ENCODE data around the gene NDUFB6. TPM values are rescaled to one million over a fixed set of nuclear protein-coding genes. Genes with fewer than 3 reads are reported as not detected.
"Not testable (repeated sequence)": the region's sequence is repeated elsewhere in the genome, so short reads cannot be mapped to it uniquely, and the experiment has no call there.

The NDUFB6 gene
- total RNA-seq, 1 experiment from 2014 or later: 56.1 TPM

DNA sequence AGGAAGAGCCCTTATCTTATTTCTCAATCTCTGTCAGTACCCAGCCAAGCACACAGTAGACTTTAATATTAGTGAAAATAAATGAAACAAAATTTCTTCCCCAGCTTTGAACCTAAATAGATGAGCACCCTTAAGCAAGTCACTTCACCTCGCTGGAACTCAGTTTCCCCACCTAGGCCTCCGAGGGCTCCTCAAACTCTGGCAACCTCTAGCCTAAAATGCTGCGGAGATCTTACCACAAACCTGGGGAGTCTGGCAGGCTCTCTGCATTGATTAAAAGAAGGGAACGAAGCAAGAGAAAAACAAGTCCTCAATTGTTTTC, 47.3 kb downstream of the NDUFB6 start:
- H3K27ac Mint-ChIP-seq (ENCODE audit: low read depth, unreplicated experiment): peak overlapping the region; percentile 62
- H3K27me3 Mint-ChIP-seq (ENCODE audit: insufficient read depth, unreplicated experiment): no peaks in the 10 kb centered on the region
- H3K4me1 Mint-ChIP-seq (ENCODE audit: insufficient read depth, unreplicated experiment): peaks cover 30% of the 10 kb centered on the region
- TSS peak; percentile 63 for BruUV-seq (replicated peaks)
- ChIA-PET CTCF (interaction anchor here (0.5 to 4.1 kb wide), 30 partner anchors 8 to 463 kb away, joined by 3 to 84 read pairs (median 4); partner anchors contain the start of genes ACO1, NDUFB6 and SMIM27), POLR2A (interaction anchor here (0.6 to 4.5 kb wide), 26 partner anchors 10 to 1305 kb away, joined by 3 to 74 read pairs (median 4); partner anchors contain the start of genes ACO1, DNAJA1, NDUFB6 and SMIM27)
- TF ChIP-seq, protein P1, sequence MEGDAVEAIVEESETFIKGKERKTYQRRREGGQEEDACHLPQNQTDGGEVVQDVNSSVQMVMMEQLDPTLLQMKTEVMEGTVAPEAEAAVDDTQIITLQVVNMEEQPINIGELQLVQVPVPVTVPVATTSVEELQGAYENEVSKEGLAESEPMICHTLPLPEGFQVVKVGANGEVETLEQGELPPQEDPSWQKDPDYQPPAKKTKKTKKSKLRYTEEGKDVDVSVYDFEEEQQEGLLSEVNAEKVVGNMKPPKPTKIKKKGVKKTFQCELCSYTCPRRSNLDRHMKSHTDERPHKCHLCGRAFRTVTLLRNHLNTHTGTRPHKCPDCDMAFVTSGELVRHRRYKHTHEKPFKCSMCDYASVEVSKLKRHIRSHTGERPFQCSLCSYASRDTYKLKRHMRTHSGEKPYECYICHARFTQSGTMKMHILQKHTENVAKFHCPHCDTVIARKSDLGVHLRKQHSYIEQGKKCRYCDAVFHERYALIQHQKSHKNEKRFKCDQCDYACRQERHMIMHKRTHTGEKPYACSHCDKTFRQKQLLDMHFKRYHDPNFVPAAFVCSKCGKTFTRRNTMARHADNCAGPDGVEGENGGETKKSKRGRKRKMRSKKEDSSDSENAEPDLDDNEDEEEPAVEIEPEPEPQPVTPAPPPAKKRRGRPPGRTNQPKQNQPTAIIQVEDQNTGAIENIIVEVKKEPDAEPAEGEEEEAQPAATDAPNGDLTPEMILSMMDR (IDR thresholded peaks at IDR 0.05; ENCODE audit: unreplicated experiment): no peak
- H3K36me3 Mint-ChIP-seq (ENCODE audit: insufficient read depth, unreplicated experiment): no peaks in the 10 kb centered on the region
- intact Hi-C loops (cut with micrococcal nuclease): loop anchor here (1.0 kb wide), 4 partner anchors 25 to 146 kb away; no protein-coding TSS in a partner anchor
- DNase-seq (ENCODE audit: unreplicated experiment): no peak
- no peaks in the 10 kb centered on the region for H3K9me3 Mint-ChIP-seq (ENCODE audit: unreplicated experiment)
- peak overlapping the region; percentile 82 for H3K4me3 Mint-ChIP-seq (ENCODE audit: unreplicated experiment)

DNA sequence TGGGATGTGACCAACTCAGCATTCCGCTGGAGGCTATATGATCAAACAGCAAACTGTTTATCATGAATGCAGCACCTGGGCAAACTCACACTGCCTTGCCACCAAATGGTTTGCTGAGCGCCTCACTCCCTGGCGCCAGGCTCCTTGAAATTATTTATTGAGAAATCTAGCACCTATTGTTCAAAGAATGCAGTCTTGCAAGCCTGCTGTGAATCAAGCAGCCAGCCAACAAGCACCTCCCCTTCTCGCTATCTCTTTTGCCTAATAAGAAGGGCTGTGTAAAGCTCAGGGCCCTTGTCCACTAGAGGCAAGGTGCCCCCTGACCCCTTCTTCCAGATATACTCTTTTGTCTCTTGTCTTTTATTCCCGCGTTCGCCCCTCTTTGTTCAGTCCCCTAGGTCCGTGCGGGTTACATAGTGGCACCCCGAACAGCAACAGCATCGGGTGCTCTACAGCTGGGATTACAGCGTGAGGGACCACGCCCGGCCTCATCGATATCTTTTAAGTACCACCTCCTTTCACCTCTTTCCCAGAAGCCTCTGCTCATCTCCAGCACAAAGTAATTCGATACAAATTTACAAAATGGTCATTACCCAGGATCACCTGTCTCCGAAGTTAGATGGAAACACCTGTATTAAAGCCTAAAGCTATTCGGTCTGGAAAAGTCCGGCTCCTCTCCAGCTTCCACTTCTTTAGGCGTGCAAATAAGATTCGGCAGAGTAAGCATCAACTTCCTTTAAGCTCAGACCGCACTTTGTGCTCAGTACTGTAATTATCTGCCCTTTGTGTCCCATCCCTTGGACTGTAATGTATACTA, 47.9 kb downstream of the NDUFB6 start:
- no TSS peak for BruUV-seq (replicated peaks)
- DNase-seq (ENCODE audit: unreplicated experiment): peak; percentile 57
- intact Hi-C loops (cut with micrococcal nuclease): no loop called here

DNA sequence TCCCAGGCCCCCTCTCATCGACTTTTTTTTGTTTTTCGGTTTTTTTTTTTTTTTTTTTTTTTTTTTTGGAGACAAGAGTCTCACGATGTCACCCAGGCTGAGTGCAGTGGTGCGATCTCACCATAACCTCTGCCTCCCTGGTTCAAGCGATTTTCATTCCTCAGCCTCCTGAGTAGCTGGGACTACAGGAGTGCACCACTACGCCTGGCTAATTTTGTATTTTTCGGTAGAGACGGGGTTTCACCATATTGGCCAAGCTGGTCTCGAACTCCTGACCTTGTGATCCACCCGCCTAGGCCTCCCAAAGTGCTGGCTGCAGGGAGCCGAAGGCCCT, 48.4 kb downstream of the NDUFB6 start:
- CTCF ChIA-PET: interaction anchor here (0.5 to 4.1 kb wide), 8 partner anchors 16 to 146 kb away, joined by 3 to 84 read pairs (median 14); partner anchors contain the start of genes ACO1 and SMIM27

More for the DNA sequence above, 47.9 kb downstream of the NDUFB6 start:
- Mint-ChIP-seq H3K4me1 (ENCODE audit: insufficient read depth, unreplicated experiment) (peaks cover 30% of the 10 kb centered on the region), H3K9me3 (ENCODE audit: unreplicated experiment) (no peaks in the 10 kb centered on the region), H3K27me3 (ENCODE audit: insufficient read depth, unreplicated experiment) (no peaks in the 10 kb centered on the region), H3K36me3 (ENCODE audit: insufficient read depth, unreplicated experiment) (no peaks in the 10 kb centered on the region), H3K27ac (ENCODE audit: low read depth, unreplicated experiment) (peak overlapping the region; percentile 62), H3K4me3 (ENCODE audit: unreplicated experiment) (peak overlapping the region; percentile 82)
- ChIA-PET CTCF (interaction anchor here (0.5 to 4.1 kb wide), 26 partner anchors 9 to 463 kb away, joined by 3 to 84 read pairs (median 4); partner anchors contain the start of genes ACO1, NDUFB6 and SMIM27), POLR2A (interaction anchor here (0.8 to 4.5 kb wide), 20 partner anchors 12 to 500 kb away, joined by 3 to 74 read pairs (median 4); partner anchors contain the start of genes ACO1, DNAJA1, NDUFB6 and SMIM27)
- TF ChIP-seq, protein P1 (IDR thresholded peaks at IDR 0.05; ENCODE audit: unreplicated experiment): no peak

DNA sequence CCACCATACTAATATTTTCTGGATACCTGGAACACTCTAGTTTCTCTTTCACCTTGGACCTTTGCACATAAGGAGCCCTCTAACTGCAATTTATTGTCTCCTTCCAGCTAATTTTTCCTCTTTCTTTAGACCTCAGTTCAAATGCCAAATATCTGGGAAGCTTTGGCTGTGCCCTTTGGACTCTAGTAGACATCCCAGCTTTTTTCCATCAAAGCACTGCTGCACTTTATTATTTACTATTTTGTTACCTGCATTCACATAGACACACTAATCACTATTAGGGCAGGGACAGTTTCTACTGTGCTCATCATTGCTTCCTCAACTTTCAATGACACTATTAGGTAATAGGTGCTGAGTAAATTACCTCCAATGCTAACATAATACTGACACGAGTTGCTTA, 49.0 kb downstream of the NDUFB6 start:
- no peak for DNase-seq (ENCODE audit: unreplicated experiment)
- peaks cover 30% of the 10 kb centered on the region for H3K4me1 Mint-ChIP-seq (ENCODE audit: insufficient read depth, unreplicated experiment)
- no TSS peak for BruUV-seq (replicated peaks)
- POLR2A ChIA-PET: interaction anchor here (1.4 to 4.5 kb wide), 3 partner anchors 17 to 140 kb away, joined by 3 to 74 read pairs (median 61); partner anchors contain the start of genes ACO1, SMIM27 and TOPORS
- H3K27me3 Mint-ChIP-seq (ENCODE audit: insufficient read depth, unreplicated experiment): no peaks in the 10 kb centered on the region
- TF ChIP-seq, protein P1 (IDR thresholded peaks at IDR 0.05; ENCODE audit: unreplicated experiment): no peak
- intact Hi-C loops (cut with micrococcal nuclease): no loop called here
- no peaks in the 10 kb centered on the region for H3K9me3 Mint-ChIP-seq (ENCODE audit: unreplicated experiment)
- H3K4me3 Mint-ChIP-seq (ENCODE audit: unreplicated experiment): no peak overlapping the region
- CTCF ChIA-PET: interaction anchor here (0.6 to 3.9 kb wide), 4 partner anchors 32 to 146 kb away, joined by 3 to 37 read pairs (median 3); partner anchors contain the start of gene ACO1
- H3K27ac Mint-ChIP-seq (ENCODE audit: low read depth, unreplicated experiment): no peak overlapping the region
- H3K36me3 Mint-ChIP-seq (ENCODE audit: insufficient read depth, unreplicated experiment): no peaks in the 10 kb centered on the region

More for the DNA sequence above, 48.4 kb downstream of the NDUFB6 start:
- H3K4me1 Mint-ChIP-seq (ENCODE audit: insufficient read depth, unreplicated experiment): peaks cover 30% of the 10 kb centered on the region
- peak overlapping the region; percentile 62 for H3K27ac Mint-ChIP-seq (ENCODE audit: low read depth, unreplicated experiment)
- BruUV-seq (replicated peaks); H3K36me3 Mint-ChIP-seq (ENCODE audit: insufficient read depth, unreplicated experiment); DNase-seq (ENCODE audit: unreplicated experiment); H3K27me3 Mint-ChIP-seq (ENCODE audit: insufficient read depth, unreplicated experiment); intact Hi-C loops (cut with micrococcal nuclease); H3K9me3 Mint-ChIP-seq (ENCODE audit: unreplicated experiment): not testable (repeated sequence)
- peak overlapping the region; percentile 82 for H3K4me3 Mint-ChIP-seq (ENCODE audit: unreplicated experiment)
- POLR2A ChIA-PET: interaction anchor here (0.8 to 4.5 kb wide), 8 partner anchors 11 to 499 kb away, joined by 3 to 74 read pairs (median 6); partner anchors contain the start of genes ACO1, SMIM27 and TOPORS
